GM18526 (cell line): ENCODE measurements around the gene KRTAP12-2.

Experiments used
- POLR2A ChIP-seq: IDR thresholded peaks from 3 replicates; pipeline ENCODE4 v1.6.1; 2011; ENCODE audit not compliant: insufficient read length; ENCODE audit errors: extremely low read depth

The KRTAP12-2 gene, protein sequence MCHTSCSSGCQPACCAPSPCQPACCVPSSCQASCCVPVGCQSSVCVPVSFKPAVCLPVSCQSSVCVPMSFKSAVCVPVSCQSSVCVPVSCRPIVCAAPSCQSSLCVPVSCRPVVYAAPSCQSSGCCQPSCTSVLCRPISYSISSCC

GRCh38 chr21:44666401-44667320, at the start of gene KRTAP12-2:
KRTAP12-2 (minus strand) TSS chr21:44666927; CDS start chr21:44666886, 41 bp downstream.
- TF ChIP-seq POLR2A: no peak

- TF ChIP-seq POLR2A: no peak
Observed at GRCh38 chr21:44714905-44715304, 48.2 kb upstream of the KRTAP12-2 start.

DNA sequence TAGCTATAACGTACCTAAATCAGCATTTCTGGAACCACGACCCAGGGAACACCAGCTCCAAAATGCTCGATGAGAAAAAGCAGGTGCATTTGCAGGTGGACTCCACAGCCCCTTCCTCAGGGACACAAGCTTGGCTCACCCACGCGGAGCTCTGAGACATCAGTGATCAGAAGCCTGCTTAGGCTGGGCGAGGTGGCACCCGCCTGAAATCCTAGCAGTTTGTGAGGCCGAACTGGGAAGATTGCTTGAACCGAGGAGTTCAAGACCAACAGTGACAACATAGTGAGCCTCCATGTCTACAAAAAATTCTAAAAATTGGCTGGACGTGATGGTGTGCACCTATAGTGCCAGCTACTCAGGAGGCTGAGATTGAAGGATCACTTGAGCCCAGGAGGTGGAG, 47.1 kb upstream of the KRTAP12-2 start:
- TF ChIP-seq POLR2A: no peak

DNA sequence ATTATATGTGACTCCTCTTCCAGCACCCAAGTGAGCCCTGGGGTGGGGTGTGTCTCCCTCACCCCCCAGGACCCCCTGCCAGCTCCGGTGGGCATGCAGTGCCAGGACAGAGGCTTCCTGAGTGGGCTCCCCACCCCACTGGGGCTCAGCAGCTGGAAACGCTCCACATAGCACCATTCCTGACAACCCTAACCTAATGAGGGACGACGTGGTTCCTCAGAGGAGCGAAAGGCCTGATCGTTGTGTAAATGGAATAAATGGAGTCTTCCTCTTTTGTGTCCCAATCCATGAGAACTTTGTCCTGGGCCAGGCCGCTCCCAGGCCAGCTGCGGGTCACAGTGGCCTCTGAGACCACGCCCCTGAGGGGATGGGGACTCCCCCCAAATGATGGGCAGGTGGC, 46.4 kb upstream of the KRTAP12-2 start:
- TF ChIP-seq POLR2A: no peak

- TF ChIP-seq POLR2A: no peak
Observed at GRCh38 chr21:44712203-44713028, 45.7 kb upstream of the KRTAP12-2 start.

DNA sequence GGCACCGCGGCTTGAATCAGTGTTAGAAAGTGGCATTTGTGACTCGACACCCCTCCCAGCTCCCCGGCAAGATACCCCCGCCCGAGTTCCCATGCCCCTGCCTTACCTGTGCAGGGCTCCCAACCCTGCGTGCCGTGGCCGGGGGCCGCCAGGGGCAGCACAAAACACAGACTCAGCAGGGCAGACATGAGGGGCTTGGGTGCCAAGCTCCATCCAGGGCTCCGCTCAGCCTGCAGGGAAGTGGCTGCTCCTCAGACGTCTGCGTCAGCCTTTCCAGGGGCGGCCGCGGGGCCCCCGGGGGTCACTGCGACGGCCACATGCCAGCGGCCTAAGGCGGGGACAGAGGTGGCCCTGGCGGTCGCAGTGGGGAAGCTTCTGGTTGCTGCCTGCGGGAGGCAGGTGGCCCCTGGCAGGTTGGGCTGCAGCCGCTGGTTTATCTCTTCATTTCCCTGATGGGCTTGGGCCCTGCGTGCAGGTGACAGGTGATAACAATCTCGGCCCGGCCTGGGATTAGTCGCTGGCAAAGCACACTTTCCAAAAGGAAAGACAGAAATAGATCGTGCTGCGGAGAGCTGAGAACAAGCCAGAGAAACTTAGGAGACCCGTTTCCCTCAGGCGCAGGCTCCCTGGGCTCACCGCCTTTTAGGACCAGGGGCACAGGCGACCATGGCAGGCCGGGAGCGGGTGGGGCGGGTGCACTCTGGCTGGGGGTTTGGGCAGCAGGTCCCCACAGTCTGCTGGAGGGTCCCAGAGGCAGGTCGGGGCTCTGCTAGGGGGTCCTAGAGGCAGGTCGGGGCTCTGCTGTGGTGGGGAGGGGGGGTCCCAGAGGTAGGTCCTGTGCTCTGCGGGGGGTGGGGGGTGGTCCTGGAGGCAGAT, 44.8 kb upstream of the KRTAP12-2 start, which contains the start of gene TSPEAR:
Gene TSPEAR, minus strand, starts transcription at position 246 of the 876 bp plus-strand sequence. Its CDS starts 58 bp downstream, at position 188.
- no peak for TF ChIP-seq POLR2A

- TF ChIP-seq POLR2A: no peak
Observed at GRCh38 chr21:44710756-44711326, 44.1 kb upstream of the KRTAP12-2 start.

- TF ChIP-seq POLR2A: no peak
Observed at GRCh38 chr21:44710294-44710665, 43.6 kb upstream of the KRTAP12-2 start.

DNA sequence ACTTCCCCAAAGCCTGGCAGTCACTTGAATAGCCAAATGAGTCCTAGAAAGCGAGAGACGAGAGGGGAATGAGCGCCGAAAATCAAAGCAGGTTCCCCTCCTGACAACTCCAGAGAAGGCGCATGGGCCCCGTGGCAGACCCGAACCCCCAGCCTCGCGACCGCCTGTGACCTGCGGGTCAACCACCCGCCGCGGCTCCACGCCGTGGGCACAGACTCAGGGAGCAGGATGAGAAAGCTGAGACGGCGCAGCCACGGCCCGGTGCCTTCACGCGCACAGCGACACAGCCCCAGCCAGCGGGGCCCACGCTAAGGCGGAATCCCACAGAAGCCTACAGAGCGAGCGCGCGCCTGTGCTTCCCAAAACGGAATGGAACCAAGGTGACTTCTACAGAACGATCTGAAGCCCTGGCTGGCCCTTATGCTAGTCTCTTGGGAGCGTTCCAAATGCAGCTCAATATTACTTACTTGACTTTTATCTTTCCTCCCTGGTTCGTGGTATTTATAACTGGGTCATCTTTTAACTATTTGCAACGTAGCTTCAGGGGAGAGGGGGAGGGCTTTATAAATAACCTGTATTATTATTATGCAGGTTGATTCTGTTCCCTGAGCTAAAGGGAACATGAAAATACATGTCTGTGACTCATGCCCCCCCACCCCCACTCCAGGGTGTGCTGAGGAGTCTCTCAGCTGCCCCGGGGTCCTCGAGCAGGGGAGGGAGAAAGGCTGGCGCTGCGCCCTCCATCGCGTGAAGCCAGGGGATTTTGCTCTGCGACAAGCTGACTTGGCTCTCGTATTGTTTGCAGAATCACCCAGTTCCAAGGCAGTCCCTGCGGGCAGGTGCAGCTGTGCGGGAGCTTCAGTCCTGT, 42.9 kb upstream of the KRTAP12-2 start:
- TF ChIP-seq POLR2A: no peak

- no peak for TF ChIP-seq POLR2A
Observed at GRCh38 chr21:44708866-44709425, 42.2 kb upstream of the KRTAP12-2 start.

DNA sequence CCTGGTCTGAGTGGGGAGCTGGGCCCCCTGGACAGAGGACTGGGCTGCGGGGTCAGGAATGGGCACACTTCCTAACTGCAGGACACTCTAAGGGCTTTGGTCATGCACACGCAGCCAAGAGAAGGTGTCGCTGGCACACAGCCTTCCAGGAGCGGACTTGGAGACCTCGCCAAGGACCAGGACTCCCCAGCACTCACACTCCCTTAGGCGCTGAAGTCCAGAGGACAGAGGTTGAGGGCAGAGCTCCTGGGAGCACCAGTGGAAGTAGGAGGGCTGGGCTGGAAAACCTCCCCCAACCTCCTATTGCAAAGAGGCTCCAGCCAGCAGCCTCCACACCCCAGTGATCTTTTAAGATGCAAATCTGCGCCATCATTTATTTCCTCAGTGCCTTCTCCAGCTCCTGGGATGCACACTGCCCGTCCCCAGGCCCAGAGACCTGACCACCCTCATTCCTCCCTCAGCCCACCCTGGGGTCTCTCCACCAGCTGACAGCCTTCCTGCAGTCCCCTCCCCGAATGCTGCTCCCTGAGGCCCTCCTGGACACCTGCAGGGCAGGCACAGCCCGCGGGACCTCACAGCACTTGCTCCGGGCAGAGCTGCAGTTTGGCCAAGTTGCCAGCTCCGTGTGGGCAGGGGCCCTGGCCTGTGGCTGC, 41.6 kb upstream of the KRTAP12-2 start:
- no peak for TF ChIP-seq POLR2A
